ENCODE data around the gene FUT6.

GRCh38 chr19:5864013-5864720 is 24.7 kb upstream of the FUT6 start:
- TF ChIP-seq CTCF (IDR thresholded peaks at IDR 0.05; ENCODE audit: low read length): no peak
- no peak for TF ChIP-seq EZH2 (IDR thresholded peaks at IDR 0.05; ENCODE audit: borderline replicate concordance, low read length)
